Measurements from ENCODE around the gene TRAFD1.

TRAFD1 gene

GRCh38 chr12:112199136-112199535, 73.8 kb downstream of the TRAFD1 start:
- Histone ChIP-seq H3K27me3 (ENCODE audit: insufficient read depth, poor library complexity, severe bottlenecking) (no peaks in the 10 kb centered on the region), H3K9me3 (ENCODE audit: severe bottlenecking) (no peaks in the 10 kb centered on the region), H3K4me3 (ENCODE audit: severe bottlenecking) (no peak overlapping the region), H3K36me3 (ENCODE audit: low read depth) (peaks cover 30% of the 10 kb centered on the region), H3K27ac (ENCODE audit: poor library complexity, severe bottlenecking) (no peak overlapping the region), H3K4me1 (ENCODE audit: insufficient read depth, poor library complexity, severe bottlenecking) (no peaks in the 10 kb centered on the region)
- no peak for ATAC-seq (ENCODE audit: low read depth)
- DNase-seq (ENCODE audit: low spot score), result no peak
- no peak for TF ChIP-seq CTCF (IDR thresholded peaks at IDR 0.05; ENCODE audit: poor library complexity, severe bottlenecking)
